MCF 10A (cell line): Measurements from ENCODE around the gene NRIP2. TPM values are rescaled to one million over a fixed set of nuclear protein-coding genes. Genes with fewer than 3 reads are reported as not detected.
A peak's percentile ranks its signal among the peaks of the same experiment; 100 is the strongest.

Source experiments
- BruUV-seq: library from RNA; stranded (reverse); fragments of 400-500 nt; replicated peaks from 2 replicates; lab custom pipeline; 2021; lab: Mats Ljungman, UMichigan
- CTCF ChIA-PET: fragments of 300-600 bp; sonication (Branson Sonifier 250); formaldehyde crosslinking; extraction: SDS; loops from one replicate; lab custom pipeline; 2021; ENCODE audit warnings: antibody characterized with exemption, inconsistent platforms; lab: Yijun Ruan, JAX
- POLR2A ChIA-PET: fragments of 300-600, 350-650 bp; sonication (Branson Sonifier 250); formaldehyde crosslinking; extraction: SDS; loops from one replicate; lab custom pipeline; 2020; ENCODE audit warnings: antibody characterized with exemption, inconsistent platforms; lab: Yijun Ruan, JAX
- DNase-seq: peaks from one replicate; pipeline ENCODE4 v3.0.0-alpha.2; 2018; ENCODE audit not compliant: unreplicated experiment
- H3K27ac Mint-ChIP-seq: one replicate; pipeline ENCODE4 v1.8.0; 2022; ENCODE audit warnings: mild to moderate bottlenecking, low read depth, mixed read lengths; ENCODE audit not compliant: unreplicated experiment
- H3K27me3 Mint-ChIP-seq: one replicate; pipeline ENCODE4 v1.8.0; 2022; ENCODE audit warnings: mixed read lengths; ENCODE audit not compliant: insufficient read depth, unreplicated experiment
- H3K36me3 Mint-ChIP-seq: one replicate; pipeline ENCODE4 v1.8.0; 2022; ENCODE audit warnings: mild to moderate bottlenecking, moderate library complexity, mixed read lengths; ENCODE audit not compliant: insufficient read depth, unreplicated experiment
- H3K4me1 Mint-ChIP-seq: one replicate; pipeline ENCODE4 v1.8.0; 2022; ENCODE audit warnings: mixed read lengths; ENCODE audit not compliant: insufficient read depth, unreplicated experiment
- H3K4me3 Mint-ChIP-seq: one replicate; pipeline ENCODE4 v1.8.0; 2022; ENCODE audit warnings: mild to moderate bottlenecking, moderate library complexity, mixed read lengths; ENCODE audit not compliant: unreplicated experiment
- H3K9me3 Mint-ChIP-seq: one replicate; pipeline ENCODE4 v1.8.0; 2022; ENCODE audit warnings: mixed read lengths; ENCODE audit not compliant: unreplicated experiment
- intact Hi-C: fragments of 100-400 bp; cut with micrococcal nuclease; formaldehyde crosslinking; loops from 2 replicates; pipeline ENCODE4 v1.14.1; 2022
- total RNA-seq: library from RNA; stranded (reverse); gene quantifications from 2 replicates; pipeline ENCODE4 v1.2.3, GENCODE V29; 2022
- TF ChIP-seq, protein P1 (sequence below): fragments of 200-600 bp; IDR thresholded peaks from one replicate; pipeline ENCODE4 v1.8.0; 2022; ENCODE audit warnings: antibody characterized with exemption, mild to moderate bottlenecking; ENCODE audit not compliant: unreplicated experiment

The NRIP2 gene
- total RNA-seq, 1 experiment from 2014 or later = not detected

GRCh38 chr12:2801044-2801783 lies 33.6 kb downstream of the NRIP2 start:
- Mint-ChIP-seq H3K4me3 (no peak overlapping the region), H3K4me1 (peaks cover 11% of the 10 kb centered on the region), H3K27ac (no peak overlapping the region), H3K27me3 (no peaks in the 10 kb centered on the region), H3K36me3 (peaks cover 96% of the 10 kb centered on the region), H3K9me3 (no peaks in the 10 kb centered on the region)
- ChIA-PET POLR2A (interaction anchor here (8.2 kb wide), 1 partner anchor 11 kb away, joined by 128 read pairs; the partner anchor contains the start of gene ITFG2), CTCF (interaction anchor here (0.6 to 3.8 kb wide), 3 partner anchors 12 to 1778 kb away, joined by 3 to 26 read pairs (median 4); partner anchors contain the start of gene ITFG2)
- DNase-seq = no peak
- BruUV-seq = no TSS peak
- TF ChIP-seq, protein P1, sequence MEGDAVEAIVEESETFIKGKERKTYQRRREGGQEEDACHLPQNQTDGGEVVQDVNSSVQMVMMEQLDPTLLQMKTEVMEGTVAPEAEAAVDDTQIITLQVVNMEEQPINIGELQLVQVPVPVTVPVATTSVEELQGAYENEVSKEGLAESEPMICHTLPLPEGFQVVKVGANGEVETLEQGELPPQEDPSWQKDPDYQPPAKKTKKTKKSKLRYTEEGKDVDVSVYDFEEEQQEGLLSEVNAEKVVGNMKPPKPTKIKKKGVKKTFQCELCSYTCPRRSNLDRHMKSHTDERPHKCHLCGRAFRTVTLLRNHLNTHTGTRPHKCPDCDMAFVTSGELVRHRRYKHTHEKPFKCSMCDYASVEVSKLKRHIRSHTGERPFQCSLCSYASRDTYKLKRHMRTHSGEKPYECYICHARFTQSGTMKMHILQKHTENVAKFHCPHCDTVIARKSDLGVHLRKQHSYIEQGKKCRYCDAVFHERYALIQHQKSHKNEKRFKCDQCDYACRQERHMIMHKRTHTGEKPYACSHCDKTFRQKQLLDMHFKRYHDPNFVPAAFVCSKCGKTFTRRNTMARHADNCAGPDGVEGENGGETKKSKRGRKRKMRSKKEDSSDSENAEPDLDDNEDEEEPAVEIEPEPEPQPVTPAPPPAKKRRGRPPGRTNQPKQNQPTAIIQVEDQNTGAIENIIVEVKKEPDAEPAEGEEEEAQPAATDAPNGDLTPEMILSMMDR = no peak
- intact Hi-C loops = no loop called here

DNA sequence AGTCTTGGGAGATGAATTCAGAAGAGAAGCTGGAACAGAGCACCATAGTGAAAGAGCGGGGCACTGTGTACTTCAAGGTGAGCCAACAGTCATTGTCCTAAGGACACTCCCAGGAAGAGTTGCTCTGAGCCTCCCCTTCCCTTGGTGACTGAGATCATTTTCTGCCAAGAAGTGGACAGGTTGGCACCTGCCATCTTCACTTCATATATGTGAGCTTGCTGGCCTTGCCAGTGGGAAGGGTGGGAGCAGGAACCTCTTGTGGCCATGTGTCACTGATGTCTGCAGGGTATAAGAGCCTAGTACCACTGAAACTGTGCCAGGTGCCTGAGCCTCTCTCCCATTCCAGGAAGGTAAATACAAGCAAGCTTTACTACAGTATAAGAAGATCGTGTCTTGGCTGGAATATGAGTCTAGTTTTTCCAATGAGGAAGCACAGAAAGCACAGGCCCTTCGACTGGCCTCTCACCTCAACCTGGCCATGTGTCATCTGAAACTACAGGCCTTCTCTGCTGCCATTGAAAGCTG lies 34.7 kb downstream of the NRIP2 start:
- DNase-seq = peak; percentile 35
- POLR2A ChIA-PET = interaction anchor here (0.7 to 8.2 kb wide), 2 partner anchors 12 to 187 kb away, joined by 3 to 128 read pairs; partner anchors contain the start of gene ITFG2
- Mint-ChIP-seq H3K4me3 (no peak overlapping the region), H3K9me3 (no peaks in the 10 kb centered on the region), H3K36me3 (peaks cover 90% of the 10 kb centered on the region), H3K27ac (peak overlapping the region; percentile 27), H3K27me3 (no peaks in the 10 kb centered on the region), H3K4me1 (peaks cover 11% of the 10 kb centered on the region)
- TF ChIP-seq, protein P1 = no peak
- intact Hi-C loops = no loop called here
- no TSS peak for BruUV-seq
- CTCF ChIA-PET = interaction anchor here (0.8 to 3.8 kb wide), 4 partner anchors 13 to 242 kb away, joined by 3 to 26 read pairs (median 4); partner anchors contain the start of gene ITFG2

DNA sequence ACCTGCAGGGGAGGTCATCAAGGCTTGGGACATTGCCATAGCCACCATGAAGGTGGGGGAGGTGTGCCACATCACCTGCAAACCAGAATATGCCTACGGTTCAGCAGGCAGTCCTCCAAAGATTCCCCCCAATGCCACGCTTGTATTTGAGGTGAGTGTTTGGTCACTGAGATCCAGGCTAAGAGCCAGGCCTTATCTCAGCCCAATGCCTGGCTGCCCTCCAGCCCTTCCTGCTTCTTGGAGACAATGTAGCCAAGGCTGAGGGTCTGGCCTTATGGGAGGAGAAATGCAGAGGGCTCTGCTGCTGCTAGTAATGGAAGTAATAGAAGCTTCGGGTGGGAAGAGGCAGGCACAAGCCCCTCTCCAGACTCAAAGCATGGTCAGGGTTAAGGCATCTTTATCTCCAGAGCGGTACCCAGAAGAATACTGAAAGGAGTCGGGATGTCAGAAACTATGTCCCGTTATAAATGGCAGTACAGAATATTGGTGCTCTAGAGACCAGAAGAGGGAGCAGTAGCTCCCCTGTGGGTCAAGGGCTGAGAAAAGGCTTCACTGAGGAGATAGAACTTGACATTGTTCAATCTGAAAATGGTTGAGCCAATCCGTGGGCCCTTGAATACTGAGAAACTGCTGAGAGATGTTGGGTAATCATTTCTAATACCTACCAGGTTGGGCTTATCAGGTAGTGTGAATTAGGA lies 37.0 kb downstream of the NRIP2 start:
- Mint-ChIP-seq H3K36me3 (peaks cover 70% of the 10 kb centered on the region), H3K27ac (peak overlapping the region; percentile 77), H3K27me3 (no peaks in the 10 kb centered on the region), H3K9me3 (no peaks in the 10 kb centered on the region), H3K4me3 (peak overlapping the region; percentile 65), H3K4me1 (peaks cover 11% of the 10 kb centered on the region)
- ChIA-PET POLR2A (interaction anchor here (8.2 kb wide), 1 partner anchor 15 kb away, joined by 128 read pairs; the partner anchor contains the start of gene ITFG2), CTCF (interaction anchor here (3.8 kb wide), 1 partner anchor 15 kb away, joined by 26 read pairs; the partner anchor contains the start of gene ITFG2)
- no TSS peak for BruUV-seq
- intact Hi-C loops = no loop called here
- DNase-seq = no peak
- TF ChIP-seq, protein P1 = peak; percentile 5
